ENCODE results near the gene RAF1. TPM values are rescaled to one million over a fixed set of nuclear protein-coding genes. Genes with fewer than 3 reads are reported as not detected.
A peak's percentile ranks its signal among the peaks of the same experiment; 100 is the strongest.
"Not testable (repeated sequence)": the region's sequence is repeated elsewhere in the genome, so short reads cannot be mapped to it uniquely, and the experiment has no call there.

RAF1 gene
- total RNA-seq, 2 donors from 2014 or later = 95.4 to 116 TPM

- H3K4me1 Mint-ChIP-seq = peaks cover 32% of the 10 kb centered on the region
- WGBS, 2 experiments (ENCODE audit: insufficient coverage in 1 of 2, insufficient read length in 1 of 2) = 88 to 92% methylated on average over 7 to 9 of the region's 9 CpGs
- peak overlapping the region; percentile 75 for H3K27ac Mint-ChIP-seq
- no peak overlapping the region for H3K4me3 Mint-ChIP-seq
- no peak overlapping the region for H3K9ac ChIP-seq (ENCODE audit: extremely low read depth, low read length, poor library complexity, severe bottlenecking)
- H3K4me1 ChIP-seq (ENCODE audit: control insufficient read depth, insufficient read depth, low read length) = peaks cover 3% of the 10 kb centered on the region
- H3K27me3 ChIP-seq (ENCODE audit: control insufficient read depth, insufficient read depth, low read length, poor library complexity, severe bottlenecking) = no peaks in the 10 kb centered on the region
- H3K36me3 ChIP-seq (ENCODE audit: control insufficient read depth, insufficient read depth, low read length) = no peaks in the 10 kb centered on the region
- H3K27me3 Mint-ChIP-seq (ENCODE audit: insufficient read depth) = no peaks in the 10 kb centered on the region
- no peaks in the 10 kb centered on the region for H3K9me3 ChIP-seq (ENCODE audit: control insufficient read depth, low read length)
- H3K4me3 ChIP-seq (ENCODE audit: low read length) = no peak overlapping the region
- no peak for TF ChIP-seq CTCF (conservative IDR thresholded peaks at IDR 0.05)
- H3K9me3 Mint-ChIP-seq = peaks cover 15% of the 10 kb centered on the region
- H3K27ac ChIP-seq (ENCODE audit: low read depth, low read length) = no peak overlapping the region
- H3K36me3 Mint-ChIP-seq (ENCODE audit: low read depth) = no peaks in the 10 kb centered on the region
- no peak for DNase-seq
Observed at GRCh38 chr3:12675115-12675810, 11.3 kb upstream of the RAF1 start.

GRCh38 chr3:12673956-12674736 lies 10.2 kb upstream of the RAF1 start:
- peaks cover 15% of the 10 kb centered on the region for H3K9me3 Mint-ChIP-seq
- not testable (repeated sequence) for H3K36me3 ChIP-seq (ENCODE audit: control insufficient read depth, insufficient read depth, low read length); H3K27me3 Mint-ChIP-seq (ENCODE audit: insufficient read depth); H3K4me3 ChIP-seq (ENCODE audit: low read length); H3K27me3 ChIP-seq (ENCODE audit: control insufficient read depth, insufficient read depth, low read length, poor library complexity, severe bottlenecking); H3K9ac ChIP-seq (ENCODE audit: extremely low read depth, low read length, poor library complexity, severe bottlenecking); H3K4me1 ChIP-seq (ENCODE audit: control insufficient read depth, insufficient read depth, low read length); H3K27ac ChIP-seq (ENCODE audit: low read depth, low read length); H3K9me3 ChIP-seq (ENCODE audit: control insufficient read depth, low read length); H3K4me3 Mint-ChIP-seq; H3K36me3 Mint-ChIP-seq (ENCODE audit: low read depth)
- peak overlapping the region; percentile 75 for H3K27ac Mint-ChIP-seq
- DNase-seq = peak; percentile 55
- WGBS, 2 experiments (ENCODE audit: insufficient coverage in 1 of 2, insufficient read length in 1 of 2) = 55 to 86% methylated on average over 4 to 9 of the region's 10 CpGs
- H3K4me1 Mint-ChIP-seq = peaks cover 32% of the 10 kb centered on the region

GRCh38 chr3:12671120-12671450 lies 7.2 kb upstream of the RAF1 start:
- no peaks in the 10 kb centered on the region for H3K4me1 ChIP-seq (ENCODE audit: control insufficient read depth, insufficient read depth, low read length)
- TF ChIP-seq CTCF (conservative IDR thresholded peaks at IDR 0.05) = no peak
- Mint-ChIP-seq H3K4me1 (peaks cover 27% of the 10 kb centered on the region), H3K27me3 (ENCODE audit: insufficient read depth) (no peaks in the 10 kb centered on the region), H3K36me3 (ENCODE audit: low read depth) (no peaks in the 10 kb centered on the region), H3K27ac (no peak overlapping the region), H3K4me3 (no peak overlapping the region), H3K9me3 (peaks cover 15% of the 10 kb centered on the region)
- H3K27me3 ChIP-seq (ENCODE audit: control insufficient read depth, insufficient read depth, low read length, poor library complexity, severe bottlenecking) = no peaks in the 10 kb centered on the region
- 90 to 94% methylated on average over 3 of the region's 3 CpGs for WGBS, 2 experiments (ENCODE audit: insufficient coverage in 1 of 2, insufficient read length in 1 of 2)
- no peaks in the 10 kb centered on the region for H3K36me3 ChIP-seq (ENCODE audit: control insufficient read depth, insufficient read depth, low read length)
- no peak overlapping the region for H3K4me3 ChIP-seq (ENCODE audit: low read length)
- H3K9ac ChIP-seq (ENCODE audit: extremely low read depth, low read length, poor library complexity, severe bottlenecking) = no peak overlapping the region
- DNase-seq = no peak
- H3K9me3 ChIP-seq (ENCODE audit: control insufficient read depth, low read length) = no peaks in the 10 kb centered on the region
- no peak overlapping the region for H3K27ac ChIP-seq (ENCODE audit: low read depth, low read length)

Measured in endodermal cell (in vitro differentiated cells).